ENCODE data around the gene PLEKHF1.
"Not testable (repeated sequence)": the region's sequence is repeated elsewhere in the genome, so short reads cannot be mapped to it uniquely, and the experiment has no call there.

PLEKHF1 gene

GRCh38 chr19:29665826-29666577 is 741 bp downstream of the PLEKHF1 start:
- peak; percentile 54 for DNase-seq (ENCODE audit: low spot score)

- DNase-seq (ENCODE audit: low spot score), result peak; percentile 15
Measured at GRCh38 chr19:29666578-29667386, 1.5 kb downstream of the PLEKHF1 start.

DNA sequence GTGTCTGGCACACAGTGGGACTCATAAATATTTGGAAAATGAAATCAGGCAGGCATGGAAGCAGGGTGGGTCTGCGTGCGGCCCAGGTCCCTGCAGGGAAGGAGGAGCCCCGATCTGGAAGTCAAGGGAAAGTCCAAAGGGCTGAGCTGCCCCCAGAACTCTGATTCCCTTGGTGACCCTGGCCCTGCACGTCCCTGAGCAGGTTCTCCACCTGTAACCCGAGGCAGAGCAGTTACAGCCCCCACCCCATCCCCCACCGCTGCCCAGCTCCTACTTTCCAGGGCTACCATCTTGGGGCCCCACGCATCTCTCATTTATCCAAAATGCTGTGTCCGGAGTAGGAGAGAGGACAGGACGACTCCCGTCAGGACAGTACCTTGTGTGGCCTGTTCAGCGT is 2.1 kb downstream of the PLEKHF1 start:
- DNase-seq (ENCODE audit: low spot score), result no peak

GRCh38 chr19:29667901-29668341 is 2.7 kb downstream of the PLEKHF1 start:
- no peak for DNase-seq (ENCODE audit: low spot score)

- DNase-seq (ENCODE audit: low spot score), result no peak
Measured at GRCh38 chr19:29668746-29669609, 3.7 kb downstream of the PLEKHF1 start.

- no peak for DNase-seq (ENCODE audit: low spot score)
Measured at GRCh38 chr19:29670255-29670654, 5.0 kb downstream of the PLEKHF1 start.

DNA sequence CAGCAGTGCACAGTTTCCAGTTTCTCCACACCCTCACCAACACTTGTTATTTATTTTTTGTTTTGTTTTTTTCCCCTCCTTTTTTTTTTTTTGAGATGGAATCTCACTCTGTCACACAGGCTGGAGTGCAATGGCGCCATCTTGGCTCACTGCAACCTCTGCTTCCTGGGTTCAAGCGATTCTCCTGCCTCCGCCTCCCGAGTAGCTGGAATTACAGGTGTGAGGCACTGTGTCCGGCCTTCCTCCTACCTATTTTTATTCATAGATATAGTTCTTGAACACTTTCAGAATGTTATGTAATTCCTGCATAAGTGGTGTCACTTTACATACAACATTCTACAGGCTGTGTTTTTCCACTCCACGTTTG is 5.7 kb downstream of the PLEKHF1 start:
- not testable (repeated sequence) for DNase-seq (ENCODE audit: low spot score)

DNA sequence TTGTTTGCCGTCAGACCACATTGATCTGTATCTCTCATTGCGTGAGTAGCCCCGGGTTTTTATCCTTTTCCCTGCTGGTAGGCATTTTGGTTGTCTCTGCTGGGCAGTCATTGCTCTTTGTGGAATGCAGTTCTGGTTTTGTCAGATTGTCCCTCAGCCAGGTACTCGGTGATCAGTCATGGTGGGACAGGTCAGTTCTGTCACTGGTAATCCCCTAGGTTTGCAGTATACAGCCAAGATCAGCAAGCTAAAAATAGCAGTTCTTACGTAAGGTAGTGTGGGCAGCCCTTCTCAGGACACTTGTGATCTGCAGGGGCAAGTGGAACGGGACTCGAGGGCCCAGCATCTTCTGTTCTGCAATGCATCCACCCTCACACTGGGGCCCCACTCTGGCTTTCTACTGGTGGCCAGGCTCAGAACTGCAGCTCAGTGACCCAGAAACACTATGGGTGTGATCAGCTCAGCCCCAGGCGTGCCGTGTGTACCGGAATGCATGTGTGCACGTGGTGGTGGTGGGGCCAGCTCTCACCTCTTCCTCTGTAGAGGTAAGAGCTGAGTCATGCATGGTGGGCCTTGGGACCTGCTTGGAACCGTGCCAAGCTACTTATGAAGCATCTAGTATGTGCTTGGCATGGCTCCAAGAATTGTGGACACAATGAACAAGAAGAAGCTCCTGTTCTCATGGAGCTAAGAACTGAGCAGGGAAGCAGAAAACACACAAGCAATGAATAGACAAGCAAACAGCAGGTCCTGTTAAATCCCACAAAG is 6.3 kb downstream of the PLEKHF1 start:
- DNase-seq (ENCODE audit: low spot score), result peak; percentile 64

DNA sequence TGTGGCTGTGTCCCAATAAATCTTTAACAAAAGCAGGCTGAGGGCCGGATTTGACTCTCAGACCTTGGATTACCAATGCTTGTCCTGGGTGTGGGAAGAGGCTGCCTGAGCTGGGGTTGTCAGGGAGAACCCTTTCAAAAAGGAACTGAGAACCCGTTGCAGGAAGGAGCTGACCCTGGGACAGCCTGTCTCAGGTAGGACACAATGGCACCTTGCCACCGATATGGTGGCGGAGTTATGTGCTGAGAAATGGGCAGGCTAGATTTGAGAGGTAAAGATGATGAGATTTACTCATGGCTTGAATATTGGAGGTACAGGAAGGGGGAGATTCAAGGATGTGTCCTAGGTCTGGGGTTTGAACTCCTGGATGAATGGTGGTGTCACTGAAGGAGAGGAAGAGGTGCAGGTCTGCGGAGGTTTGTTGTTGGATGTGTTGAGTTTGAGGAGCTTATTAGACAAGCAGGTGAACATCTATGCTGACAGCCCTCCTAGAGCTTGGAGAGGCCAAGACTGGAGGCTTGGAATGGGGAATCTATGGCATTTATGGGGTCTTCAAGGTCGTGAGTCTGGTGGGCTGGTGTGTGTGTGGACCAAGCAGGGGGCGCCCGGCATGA is 7.2 kb downstream of the PLEKHF1 start:
- no peak for DNase-seq (ENCODE audit: low spot score)

DNA sequence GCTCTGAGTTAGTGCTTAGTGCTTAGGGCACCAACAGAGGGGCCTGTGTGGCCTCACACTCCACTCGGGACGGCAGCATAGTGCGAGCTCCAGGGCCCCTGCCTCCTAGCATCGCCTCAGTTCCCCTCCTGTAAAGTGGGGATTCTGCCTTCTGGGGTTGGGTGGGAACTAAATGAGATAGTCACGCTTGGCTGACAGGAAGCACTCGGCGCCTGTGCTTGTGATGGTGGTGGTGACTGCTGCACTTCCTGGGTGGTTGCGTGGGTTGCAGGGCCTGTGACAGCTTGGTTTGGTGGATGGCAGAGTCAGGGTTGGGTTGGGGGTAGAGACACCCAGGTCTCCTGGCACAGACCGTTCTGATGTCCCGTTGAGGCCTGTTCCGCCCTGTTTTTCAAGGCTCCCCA is 7.7 kb downstream of the PLEKHF1 start:
- DNase-seq (ENCODE audit: low spot score), result no peak

- no peak for DNase-seq (ENCODE audit: low spot score)
Measured at GRCh38 chr19:29673451-29674371, 8.4 kb downstream of the PLEKHF1 start.

DNA sequence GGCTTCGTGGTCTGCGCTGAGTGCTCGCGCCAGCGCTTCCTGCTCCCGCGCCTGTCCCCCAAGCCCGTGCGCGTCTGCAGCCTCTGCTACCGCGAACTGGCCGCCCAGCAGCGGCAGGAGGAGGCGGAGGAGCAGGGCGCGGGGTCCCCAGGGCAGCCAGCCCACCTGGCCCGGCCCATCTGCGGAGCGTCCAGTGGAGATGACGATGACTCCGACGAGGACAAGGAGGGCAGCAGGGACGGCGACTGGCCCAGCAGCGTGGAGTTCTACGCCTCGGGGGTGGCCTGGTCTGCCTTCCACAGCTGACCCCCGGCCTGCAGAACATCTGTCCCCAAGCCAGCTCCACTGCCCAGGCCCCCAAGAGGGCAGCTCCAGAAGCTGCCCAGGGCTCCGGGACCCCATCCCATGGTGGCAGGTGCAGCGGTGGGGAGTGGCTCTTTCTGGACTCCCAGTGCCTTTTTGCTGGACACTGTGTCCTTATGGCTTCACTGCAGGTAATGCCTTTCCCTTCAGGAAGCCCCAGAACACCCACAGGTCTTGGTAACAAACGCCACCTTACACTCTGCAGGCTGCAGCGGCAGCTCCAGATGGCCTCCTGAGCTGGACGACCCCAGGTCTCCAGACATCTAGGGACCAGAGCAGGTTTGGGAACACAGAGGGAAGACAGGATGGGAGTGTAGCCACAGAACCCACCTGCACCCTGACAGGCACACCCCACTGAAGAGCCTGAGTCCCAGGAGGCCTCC is 9.3 kb downstream of the PLEKHF1 start:
- no peak for DNase-seq (ENCODE audit: low spot score)

- DNase-seq (ENCODE audit: low spot score), result no peak
Measured at GRCh38 chr19:29675120-29675649, 9.9 kb downstream of the PLEKHF1 start.

- DNase-seq (ENCODE audit: low spot score), result no peak
Measured at GRCh38 chr19:29675650-29676186, 10.5 kb downstream of the PLEKHF1 start.

- no peak for DNase-seq (ENCODE audit: low spot score)
Measured at GRCh38 chr19:29676586-29676985, 11.3 kb downstream of the PLEKHF1 start.

GRCh38 chr19:29677001-29677817 is 11.9 kb downstream of the PLEKHF1 start:
- no peak for DNase-seq (ENCODE audit: low spot score)

DNA sequence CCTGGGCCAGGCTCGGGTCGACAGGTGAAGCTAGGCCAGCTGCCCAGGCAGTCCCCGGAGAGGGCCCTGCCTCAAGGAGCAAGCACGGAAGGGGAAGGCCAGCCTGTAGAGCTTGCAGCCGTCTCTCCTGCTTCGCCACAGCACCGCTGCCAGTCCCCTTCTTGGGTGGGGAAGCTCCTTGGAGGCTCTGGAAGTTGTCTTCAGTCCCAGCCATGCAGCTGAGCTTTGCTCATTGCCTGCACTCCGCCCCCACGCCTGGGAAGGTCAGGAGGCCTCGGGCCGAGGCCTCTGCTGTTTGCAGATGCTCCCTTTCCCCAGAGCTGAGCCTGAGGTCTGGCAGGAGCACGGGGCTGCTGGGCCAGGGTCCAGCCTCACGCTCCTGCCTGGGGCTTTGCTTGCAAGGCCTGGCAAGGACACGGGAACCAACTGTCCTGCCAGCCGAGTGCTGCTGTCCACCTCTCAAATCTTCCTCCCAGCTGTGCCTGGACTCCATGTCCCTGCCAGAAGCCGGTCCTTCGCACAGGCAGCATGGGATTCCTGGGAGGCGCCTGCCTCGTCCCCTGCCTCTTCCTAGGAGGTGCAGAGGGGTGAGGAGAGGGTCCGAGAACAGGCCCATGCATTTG is 13.3 kb downstream of the PLEKHF1 start:
- DNase-seq (ENCODE audit: low spot score), result no peak
